ENCODE measurements around the gene STRA6.
A peak's percentile ranks its signal among the peaks of the same experiment; 100 is the strongest.

Gene STRA6

GRCh38 chr15:74245342-74245931, 42.9 kb upstream of the STRA6 start:
- H3K4me3 ChIP-seq (ENCODE audit: insufficient read depth in 1 of 2, low read depth in 1 of 2, low read length in 2 of 2) = peak overlapping the region in 1 of 2 experiments; percentile 25
- H3K36me3 ChIP-seq (ENCODE audit: control insufficient read depth in 1 of 2, insufficient read depth in 2 of 2, low read depth in 1 of 2, low read length in 2 of 2) = no peaks in the 10 kb centered on the region
- H3K9me3 ChIP-seq (ENCODE audit: control insufficient read depth, low read length) = no peaks in the 10 kb centered on the region
- no peak overlapping the region for H3K4ac ChIP-seq (ENCODE audit: low read depth in 1 of 2, low read length in 2 of 2)
- no peak overlapping the region for H2BK15ac ChIP-seq (ENCODE audit: low read depth, poor library complexity, severe bottlenecking)
- no peak overlapping the region for H3K23ac ChIP-seq (ENCODE audit: low read length in 2 of 2)
- no peak overlapping the region for H4K8ac ChIP-seq (ENCODE audit: low read length)
- peak overlapping the region; percentile 50 for H3K4me2 ChIP-seq (ENCODE audit: low read length, poor library complexity, severe bottlenecking)
- H4K91ac ChIP-seq (ENCODE audit: low read length) = no peak overlapping the region
- no peak for DNase-seq
- no peak overlapping the region for H2AFZ ChIP-seq (ENCODE audit: low read depth, low read length)
- H2BK120ac ChIP-seq (ENCODE audit: low read depth, low read length) = no peak overlapping the region
- no peak overlapping the region for H2BK5ac ChIP-seq (ENCODE audit: low read depth, low read length, poor library complexity, severe bottlenecking)
- H2BK12ac ChIP-seq (ENCODE audit: low read length in 2 of 2) = no peak overlapping the region
- no peak overlapping the region for H3K9ac ChIP-seq (ENCODE audit: low read length)
- H3K27me3 ChIP-seq (ENCODE audit: control insufficient read depth in 1 of 2, insufficient read depth in 1 of 2, low read length in 2 of 2) = peaks cover 24 to 38% of the 10 kb centered on the region in 2 experiments
- peaks cover 29% of the 10 kb centered on the region for H3K4me1 ChIP-seq (ENCODE audit: control insufficient read depth, insufficient read depth, low read depth, low read length)
- H3K14ac ChIP-seq (ENCODE audit: low read length in 2 of 2) = no peak overlapping the region
- H3K79me1 ChIP-seq (replicated peaks; ENCODE audit: low read length, poor library complexity, severe bottlenecking) = no peaks in the 10 kb centered on the region
- WGBS = 7% methylated on average over 30 of the region's 36 CpGs
- H3K18ac ChIP-seq (ENCODE audit: low read depth in 1 of 2, low read length in 2 of 2) = no peak overlapping the region
- H2AK5ac ChIP-seq (ENCODE audit: low read length, severe bottlenecking) = no peak overlapping the region
- H3K27ac ChIP-seq (ENCODE audit: low read length, poor library complexity, severe bottlenecking) = no peak overlapping the region

DNA sequence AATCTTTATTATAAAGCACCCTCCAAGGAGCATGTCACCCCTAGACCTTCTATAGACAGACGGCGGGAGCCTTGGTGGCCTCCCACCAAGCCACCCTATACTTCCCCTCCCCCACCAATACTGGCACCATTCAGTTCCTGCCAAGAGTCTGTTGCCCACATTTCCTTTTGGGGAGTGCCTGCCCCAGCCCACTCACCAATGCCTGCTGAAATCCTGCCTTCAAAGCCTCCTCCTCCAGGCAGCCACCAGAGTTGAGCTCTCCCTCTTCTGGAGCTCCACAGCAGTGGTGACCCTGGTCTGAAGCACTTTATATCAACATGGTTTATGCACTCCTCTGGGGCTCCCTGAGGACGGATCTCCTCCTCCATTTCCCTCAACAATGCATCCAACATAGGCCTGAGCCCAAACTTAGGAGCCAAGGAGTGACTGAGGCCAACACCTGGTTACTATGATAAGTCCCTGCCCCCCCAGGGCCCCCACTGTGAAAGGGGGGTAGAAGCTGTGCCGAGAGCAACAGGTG, 42.3 kb upstream of the STRA6 start:
- Histone ChIP-seq H2BK15ac (ENCODE audit: low read depth, poor library complexity, severe bottlenecking) (no peak overlapping the region), H3K27me3 (ENCODE audit: control insufficient read depth in 1 of 2, insufficient read depth in 1 of 2, low read length in 2 of 2) (peaks cover 20 to 32% of the 10 kb centered on the region in 2 experiments), H3K9ac (ENCODE audit: low read length) (no peak overlapping the region), H2BK5ac (ENCODE audit: low read depth, low read length, poor library complexity, severe bottlenecking) (no peak overlapping the region), H3K4me2 (ENCODE audit: low read length, poor library complexity, severe bottlenecking) (peak overlapping the region; percentile 50), H3K27ac (ENCODE audit: low read length, poor library complexity, severe bottlenecking) (no peak overlapping the region), H3K36me3 (ENCODE audit: control insufficient read depth in 1 of 2, insufficient read depth in 2 of 2, low read depth in 1 of 2, low read length in 2 of 2) (no peaks in the 10 kb centered on the region), H3K4ac (ENCODE audit: low read depth in 1 of 2, low read length in 2 of 2) (no peak overlapping the region), H4K8ac (ENCODE audit: low read length) (no peak overlapping the region), H2AK5ac (ENCODE audit: low read length, severe bottlenecking) (no peak overlapping the region), H3K4me1 (ENCODE audit: control insufficient read depth, insufficient read depth, low read depth, low read length) (peaks cover 35% of the 10 kb centered on the region), H3K14ac (ENCODE audit: low read length in 2 of 2) (no peak overlapping the region), H3K18ac (ENCODE audit: low read depth in 1 of 2, low read length in 2 of 2) (no peak overlapping the region), H3K9me3 (ENCODE audit: control insufficient read depth, low read length) (no peaks in the 10 kb centered on the region), H2BK120ac (ENCODE audit: low read depth, low read length) (no peak overlapping the region), H4K91ac (ENCODE audit: low read length) (peak overlapping the region; percentile 16), H3K23ac (ENCODE audit: low read length in 2 of 2) (no peak overlapping the region), H2BK12ac (ENCODE audit: low read length in 2 of 2) (no peak overlapping the region), H3K79me1 (replicated peaks; ENCODE audit: low read length, poor library complexity, severe bottlenecking) (no peaks in the 10 kb centered on the region), H2AFZ (ENCODE audit: low read depth, low read length) (no peak overlapping the region), H3K4me3 (ENCODE audit: insufficient read depth in 1 of 2, low read depth in 1 of 2, low read length in 2 of 2) (no peak overlapping the region)
- 69% methylated on average over 3 of the region's 4 CpGs for WGBS
- DNase-seq = no peak

GRCh38 chr15:74243431-74243830, 40.8 kb upstream of the STRA6 start:
- H3K4ac ChIP-seq (ENCODE audit: low read depth in 1 of 2, low read length in 2 of 2) = no peak overlapping the region
- H3K4me3 ChIP-seq (ENCODE audit: insufficient read depth in 1 of 2, low read depth in 1 of 2, low read length in 2 of 2) = no peak overlapping the region
- no peak overlapping the region for H2BK120ac ChIP-seq (ENCODE audit: low read depth, low read length)
- no peak overlapping the region for H3K18ac ChIP-seq (ENCODE audit: low read depth in 1 of 2, low read length in 2 of 2)
- H2BK5ac ChIP-seq (ENCODE audit: low read depth, low read length, poor library complexity, severe bottlenecking) = no peak overlapping the region
- H3K4me1 ChIP-seq (ENCODE audit: control insufficient read depth, insufficient read depth, low read depth, low read length) = peaks cover 48% of the 10 kb centered on the region
- no peak overlapping the region for H2BK15ac ChIP-seq (ENCODE audit: low read depth, poor library complexity, severe bottlenecking)
- 96% methylated on average over 5 of the region's 7 CpGs for WGBS
- H2BK12ac ChIP-seq (ENCODE audit: low read length in 2 of 2) = peak overlapping the region in 1 of 2 experiments; percentile 60
- H4K8ac ChIP-seq (ENCODE audit: low read length) = no peak overlapping the region
- no peak overlapping the region for H3K9ac ChIP-seq (ENCODE audit: low read length)
- peak overlapping the region; percentile 1 for H4K91ac ChIP-seq (ENCODE audit: low read length)
- DNase-seq = no peak
- no peak overlapping the region for H2AFZ ChIP-seq (ENCODE audit: low read depth, low read length)
- H3K23ac ChIP-seq (ENCODE audit: low read length in 2 of 2) = no peak overlapping the region
- no peak overlapping the region for H3K4me2 ChIP-seq (ENCODE audit: low read length, poor library complexity, severe bottlenecking)
- H3K9me3 ChIP-seq (ENCODE audit: control insufficient read depth, low read length) = no peaks in the 10 kb centered on the region
- H3K27me3 ChIP-seq (ENCODE audit: control insufficient read depth in 1 of 2, insufficient read depth in 1 of 2, low read length in 2 of 2) = peaks cover 20 to 23% of the 10 kb centered on the region in 2 experiments
- no peak overlapping the region for H2AK5ac ChIP-seq (ENCODE audit: low read length, severe bottlenecking)
- no peaks in the 10 kb centered on the region for H3K36me3 ChIP-seq (ENCODE audit: control insufficient read depth in 1 of 2, insufficient read depth in 2 of 2, low read depth in 1 of 2, low read length in 2 of 2)
- H3K79me1 ChIP-seq (replicated peaks; ENCODE audit: low read length, poor library complexity, severe bottlenecking) = no peaks in the 10 kb centered on the region
- H3K27ac ChIP-seq (ENCODE audit: low read length, poor library complexity, severe bottlenecking) = no peak overlapping the region
- peak overlapping the region in 1 of 2 experiments; percentile 79 for H3K14ac ChIP-seq (ENCODE audit: low read length in 2 of 2)

DNA sequence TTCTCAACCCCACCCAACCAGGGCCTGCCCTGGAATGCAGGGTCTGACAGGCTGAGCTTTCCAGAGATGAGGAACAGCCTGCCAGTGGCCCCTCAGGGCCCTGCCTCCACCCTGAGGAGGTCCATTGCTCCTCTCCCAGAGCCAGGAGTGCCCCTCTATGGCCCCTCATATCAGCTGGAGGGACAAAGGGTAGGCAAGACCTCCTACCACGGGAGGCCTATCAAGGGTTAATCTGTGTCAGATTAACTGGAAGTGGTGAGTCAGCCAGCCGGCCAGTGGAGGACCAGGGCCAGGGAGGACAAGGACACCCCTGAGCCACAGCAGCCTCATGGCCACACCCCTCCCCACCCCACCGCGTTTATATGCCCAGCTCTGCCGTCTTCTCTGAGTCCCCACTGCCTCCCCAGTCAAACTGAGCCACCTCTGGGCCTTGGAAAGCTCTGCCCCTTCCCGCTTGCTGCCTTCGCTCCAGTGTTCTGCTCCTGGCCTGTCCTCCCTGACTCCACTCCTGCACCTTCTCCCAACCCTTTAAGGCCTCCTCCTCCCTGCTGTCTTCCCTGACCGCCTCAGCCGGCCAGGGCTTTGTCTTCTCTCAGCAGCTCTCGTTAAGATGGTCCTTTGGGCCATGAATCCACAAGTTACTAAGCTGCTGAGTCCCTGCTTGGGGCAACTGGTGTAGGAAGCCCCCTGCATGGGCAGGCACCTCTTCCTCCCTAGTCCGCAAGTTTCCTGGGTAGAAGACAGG, 40.0 kb upstream of the STRA6 start:
- Histone ChIP-seq H3K14ac (ENCODE audit: low read length in 2 of 2) (peak overlapping the region in 1 of 2 experiments; percentile 5), H2BK15ac (ENCODE audit: low read depth, poor library complexity, severe bottlenecking) (no peak overlapping the region), H3K79me1 (replicated peaks; ENCODE audit: low read length, poor library complexity, severe bottlenecking) (no peaks in the 10 kb centered on the region), H3K36me3 (ENCODE audit: control insufficient read depth in 1 of 2, insufficient read depth in 2 of 2, low read depth in 1 of 2, low read length in 2 of 2) (no peaks in the 10 kb centered on the region), H3K27ac (ENCODE audit: low read length, poor library complexity, severe bottlenecking) (no peak overlapping the region), H4K91ac (ENCODE audit: low read length) (peak overlapping the region; percentile 71), H2AFZ (ENCODE audit: low read depth, low read length) (peak overlapping the region; percentile 18), H2AK5ac (ENCODE audit: low read length, severe bottlenecking) (peak overlapping the region; percentile 75), H3K4me1 (ENCODE audit: control insufficient read depth, insufficient read depth, low read depth, low read length) (peaks cover 48% of the 10 kb centered on the region), H3K18ac (ENCODE audit: low read depth in 1 of 2, low read length in 2 of 2) (peak overlapping the region; percentile 75 to 79), H3K4me2 (ENCODE audit: low read length, poor library complexity, severe bottlenecking) (no peak overlapping the region), H3K4ac (ENCODE audit: low read depth in 1 of 2, low read length in 2 of 2) (peak overlapping the region in 1 of 2 experiments; percentile 38), H4K8ac (ENCODE audit: low read length) (peak overlapping the region; percentile 69), H2BK120ac (ENCODE audit: low read depth, low read length) (no peak overlapping the region), H2BK5ac (ENCODE audit: low read depth, low read length, poor library complexity, severe bottlenecking) (peak overlapping the region; percentile 9), H2BK12ac (ENCODE audit: low read length in 2 of 2) (peak overlapping the region; percentile 28 to 91), H3K4me3 (ENCODE audit: insufficient read depth in 1 of 2, low read depth in 1 of 2, low read length in 2 of 2) (no peak overlapping the region), H3K23ac (ENCODE audit: low read length in 2 of 2) (no peak overlapping the region), H3K27me3 (ENCODE audit: control insufficient read depth in 1 of 2, insufficient read depth in 1 of 2, low read length in 2 of 2) (peaks cover 20 to 21% of the 10 kb centered on the region in 2 experiments), H3K9ac (ENCODE audit: low read length) (no peak overlapping the region), H3K9me3 (ENCODE audit: control insufficient read depth, low read length) (no peaks in the 10 kb centered on the region)
- WGBS = 38% methylated on average over 11 of the region's 11 CpGs
- peak; percentile 55 for DNase-seq
